ENCODE results near the gene FOXD1. TPM values are rescaled to one million over a fixed set of nuclear protein-coding genes. Genes with fewer than 3 reads are reported as not detected.

Gene FOXD1
- total RNA-seq (under 1 TPM in 1 of 9 donors, not detected in 8; 0.18 TPM), polyA plus RNA-seq (under 1 TPM in 1 of 2 donors, not detected in 1; 0.06 TPM)
- long read RNA-seq, donor 1, result 0 reads
- long read RNA-seq, donor 2, result 0 reads
- long read RNA-seq, donor 3, result 0 reads

DNA sequence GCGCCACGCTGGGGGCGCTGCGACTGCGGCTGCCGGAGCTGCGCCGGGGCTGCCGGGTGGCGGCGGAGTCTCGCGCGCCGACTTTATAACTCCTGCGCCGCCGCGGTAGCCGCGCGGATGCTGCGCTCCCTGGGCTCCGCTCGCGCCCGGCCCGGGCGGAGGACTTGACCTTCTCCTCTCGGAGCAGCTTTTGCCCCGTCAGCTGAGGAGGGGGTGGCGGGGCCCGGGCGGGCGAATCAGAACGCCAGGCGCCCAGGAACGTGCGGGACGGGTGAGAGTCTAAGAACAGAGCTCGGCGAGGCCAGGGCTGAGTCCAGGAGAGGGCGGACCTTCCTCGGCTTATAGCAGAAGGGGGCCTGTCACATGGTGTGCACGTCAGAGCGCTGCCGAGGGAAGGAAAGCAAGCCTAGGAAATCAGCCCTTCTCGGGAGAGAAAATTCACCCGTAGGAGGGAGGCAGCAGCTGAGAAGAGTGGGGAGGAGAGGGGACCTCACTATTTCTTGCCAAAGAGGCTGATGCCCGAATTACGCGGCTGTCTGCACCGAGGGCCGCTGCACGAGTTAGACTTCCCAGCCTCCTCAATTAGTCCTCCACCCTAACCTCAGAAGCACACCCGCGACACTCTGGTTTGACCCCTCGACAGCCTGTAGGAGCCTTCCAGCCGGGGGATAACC, at the start of gene FOXD1:
TSS of gene FOXD1 (minus strand) at position 315 of the 674 bp plus-strand sequence. CDS start 415 bp downstream, outside the sequence.
- ATAC-seq (peak in 3 of 4 donors; percentile 79 to 92 (median 86)), DNase-seq (peak; percentile 44 to 75 (median 59))
- Histone ChIP-seq H3K27me3 (peaks cover 83 to 89% (median 85%) of the 10 kb centered on the region in 9 donors), H3K4me1 (peaks cover 0 to 33% (median 16%) of the 10 kb centered on the region in 12 donors), H3K4me3 (peak within 1 kb of the TSS; percentile 22 to 61 (median 46)), H3K36me3 (no peaks in the 10 kb centered on the region), H3K9me3 (no peaks in the 10 kb centered on the region), H3K27ac (no peak within 1 kb of the TSS)
- 1 to 2% (median 1%) methylated on average over 36 to 59 of the region's 59 CpGs for WGBS, 4 donors
- intact Hi-C loops (cut with DNase I), result loop anchor here in 1 of 10 donors (10.0 kb wide), 1 partner anchor 144 kb away; no protein-coding TSS in a partner anchor
- TF ChIP-seq, protein P1, sequence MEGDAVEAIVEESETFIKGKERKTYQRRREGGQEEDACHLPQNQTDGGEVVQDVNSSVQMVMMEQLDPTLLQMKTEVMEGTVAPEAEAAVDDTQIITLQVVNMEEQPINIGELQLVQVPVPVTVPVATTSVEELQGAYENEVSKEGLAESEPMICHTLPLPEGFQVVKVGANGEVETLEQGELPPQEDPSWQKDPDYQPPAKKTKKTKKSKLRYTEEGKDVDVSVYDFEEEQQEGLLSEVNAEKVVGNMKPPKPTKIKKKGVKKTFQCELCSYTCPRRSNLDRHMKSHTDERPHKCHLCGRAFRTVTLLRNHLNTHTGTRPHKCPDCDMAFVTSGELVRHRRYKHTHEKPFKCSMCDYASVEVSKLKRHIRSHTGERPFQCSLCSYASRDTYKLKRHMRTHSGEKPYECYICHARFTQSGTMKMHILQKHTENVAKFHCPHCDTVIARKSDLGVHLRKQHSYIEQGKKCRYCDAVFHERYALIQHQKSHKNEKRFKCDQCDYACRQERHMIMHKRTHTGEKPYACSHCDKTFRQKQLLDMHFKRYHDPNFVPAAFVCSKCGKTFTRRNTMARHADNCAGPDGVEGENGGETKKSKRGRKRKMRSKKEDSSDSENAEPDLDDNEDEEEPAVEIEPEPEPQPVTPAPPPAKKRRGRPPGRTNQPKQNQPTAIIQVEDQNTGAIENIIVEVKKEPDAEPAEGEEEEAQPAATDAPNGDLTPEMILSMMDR (IDR thresholded peaks at IDR 0.05), result peak in 1 of 12 donors; percentile 3
- no peak for TF ChIP-seq POLR2A (IDR thresholded peaks at IDR 0.05)

DNA sequence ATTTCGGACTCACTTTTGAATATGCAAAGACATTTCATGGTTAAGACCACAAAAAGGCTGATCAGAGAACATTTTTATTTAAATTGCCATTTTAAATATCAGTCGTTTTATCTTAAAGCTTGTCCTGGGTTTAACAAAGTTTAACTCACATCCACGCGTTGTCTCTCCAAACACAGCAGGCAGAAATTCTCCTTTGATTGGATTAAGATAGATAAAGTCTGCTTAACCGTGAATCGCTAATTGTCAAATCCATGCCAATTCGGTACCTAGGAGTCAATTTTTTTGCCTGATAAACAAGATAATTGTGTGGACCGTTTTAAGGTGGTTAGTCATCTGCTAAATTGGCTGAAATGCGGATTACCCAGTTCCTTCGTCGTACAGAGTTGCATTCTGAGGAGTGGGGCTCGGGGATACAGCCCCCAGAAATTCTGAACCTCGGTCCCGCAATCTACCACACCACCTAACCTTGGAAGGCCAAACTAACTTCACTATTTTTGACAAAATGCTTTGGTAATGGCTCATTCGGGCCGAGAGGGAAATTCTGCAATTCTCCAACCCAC, 49.0 kb upstream of the FOXD1 start:
- ATAC-seq, result peak in 1 of 4 donors; percentile 1
- intact Hi-C loops (cut with DNase I), result no loop called here
- no peaks in the 10 kb centered on the region for H3K27me3 ChIP-seq
- peak overlapping the region; percentile 63 to 100 (median 91) for H3K4me3 ChIP-seq
- DNase-seq, result no peak
- H3K4me1 ChIP-seq, result peaks cover 0 to 42% (median 27%) of the 10 kb centered on the region in 12 donors
- peak overlapping the region; percentile 83 to 97 (median 90) for H3K27ac ChIP-seq
- 31 to 51% (median 48%) methylated on average over 13 to 16 of the region's 16 CpGs for WGBS, 4 donors
- peaks cover 0 to 28% (median 24%) of the 10 kb centered on the region in 9 donors for H3K36me3 ChIP-seq
- no peaks in the 10 kb centered on the region for H3K9me3 ChIP-seq
- TF ChIP-seq POLR2A (IDR thresholded peaks at IDR 0.05), result no peak
- TF ChIP-seq, protein P1 (IDR thresholded peaks at IDR 0.05), result no peak

DNA sequence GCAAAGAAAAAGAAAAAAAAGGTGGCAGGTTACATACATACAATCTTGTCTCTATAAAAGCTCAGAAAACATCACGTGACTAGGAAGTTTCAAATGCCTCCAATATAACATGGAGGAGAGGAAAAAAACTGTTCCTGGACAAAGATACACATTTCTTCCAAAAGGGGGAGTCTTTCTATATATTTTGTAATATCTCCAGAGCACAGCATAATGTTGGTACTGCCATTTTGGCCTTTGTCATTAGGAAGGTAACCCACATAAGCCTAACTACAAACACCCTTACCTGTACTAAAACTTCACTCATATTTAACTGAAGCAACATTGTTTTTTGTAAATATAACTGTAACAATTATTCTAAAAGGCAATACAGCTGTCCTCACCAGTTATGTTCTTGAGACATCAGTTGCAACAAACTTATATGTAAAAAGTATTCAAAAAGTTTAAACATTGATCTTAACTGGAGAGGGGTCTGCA, 48.4 kb upstream of the FOXD1 start:
- Histone ChIP-seq H3K27ac (peak overlapping the region in 1 of 12 donors; percentile 84), H3K4me3 (peak overlapping the region in 6 of 12 donors; percentile 87 to 100 (median 94))
- intact Hi-C loops (cut with DNase I), result no loop called here

More for the DNA sequence above, 48.4 kb upstream of the FOXD1 start:
- H3K4me1 ChIP-seq, result peaks cover 0 to 42% (median 27%) of the 10 kb centered on the region in 12 donors
- no peaks in the 10 kb centered on the region for H3K9me3 ChIP-seq
- H3K27me3 ChIP-seq, result no peaks in the 10 kb centered on the region
- DNase-seq, result no peak
- WGBS, 4 donors, result 64 to 83% (median 77%) methylated on average over 1 of the region's 1 CpG
- no peak for ATAC-seq
- H3K36me3 ChIP-seq, result peaks cover 0 to 22% (median 18%) of the 10 kb centered on the region in 9 donors
- no peak for TF ChIP-seq POLR2A (IDR thresholded peaks at IDR 0.05)
- TF ChIP-seq, protein P1 (IDR thresholded peaks at IDR 0.05), result peak in 4 of 12 donors; percentile 8 to 27 (median 17)

Measured in heart left ventricle (tissue), 16 donors.